ENCODE data around the gene TTLL10. TPM values are rescaled to one million over a fixed set of nuclear protein-coding genes. Genes with fewer than 3 reads are reported as not detected.

The TTLL10 gene
- total and polyA plus RNA-seq, 2 of the 8 experiments (the other 6 are each of a cell fraction or from before 2014, with no cell fraction given) = 1.1 to 1.7 TPM

GRCh38 chr1:1244192-1244811 is 70.6 kb downstream of the TTLL10 start (continued):
- TF ChIP-seq EZH2 (IDR thresholded peaks at IDR 0.05; ENCODE audit: low read depth, low read length, severe bottlenecking) = no peak

Measured in H1 (cell line).